Astrocyte (in vitro differentiated cells and primary cell): ENCODE measurements around the gene ABHD12.

ENCODE experiments used
- EZH2 ChIP-seq: IDR thresholded peaks from 2 replicates; pipeline ENCODE4 v1.6.1; 2012; ENCODE audit warnings: mild to moderate bottlenecking, low read length, inconsistent platforms; ENCODE audit not compliant: insufficient read depth
- TF ChIP-seq, protein P1 (sequence below): IDR thresholded peaks from 2 replicates; pipeline ENCODE4 v1.5.1; 2011; ENCODE audit warnings: low read depth, mild to moderate bottlenecking, inconsistent platforms, low read length, moderate library complexity; ENCODE audit not compliant: insufficient read depth

DNA sequence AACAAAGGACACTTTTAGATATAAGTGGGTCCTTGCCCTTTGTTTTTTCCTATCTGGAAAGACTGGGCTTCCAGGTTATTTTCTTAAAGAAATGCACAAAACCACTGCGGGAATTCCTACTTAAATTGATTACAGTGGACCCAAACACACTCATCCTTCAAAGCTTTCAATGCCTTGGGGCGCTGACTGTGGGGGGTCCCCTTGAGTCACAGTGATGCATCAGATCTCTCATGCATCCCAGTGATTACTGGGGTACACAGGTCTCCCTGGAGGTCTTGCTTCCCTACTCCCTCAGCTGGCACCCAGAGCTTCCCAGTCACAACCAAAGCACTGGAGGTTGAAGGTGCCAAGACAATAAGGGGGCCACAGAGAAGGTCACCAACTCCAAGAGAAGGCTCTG, 20.7 kb downstream of the ABHD12 start:
- TF ChIP-seq, protein P1, sequence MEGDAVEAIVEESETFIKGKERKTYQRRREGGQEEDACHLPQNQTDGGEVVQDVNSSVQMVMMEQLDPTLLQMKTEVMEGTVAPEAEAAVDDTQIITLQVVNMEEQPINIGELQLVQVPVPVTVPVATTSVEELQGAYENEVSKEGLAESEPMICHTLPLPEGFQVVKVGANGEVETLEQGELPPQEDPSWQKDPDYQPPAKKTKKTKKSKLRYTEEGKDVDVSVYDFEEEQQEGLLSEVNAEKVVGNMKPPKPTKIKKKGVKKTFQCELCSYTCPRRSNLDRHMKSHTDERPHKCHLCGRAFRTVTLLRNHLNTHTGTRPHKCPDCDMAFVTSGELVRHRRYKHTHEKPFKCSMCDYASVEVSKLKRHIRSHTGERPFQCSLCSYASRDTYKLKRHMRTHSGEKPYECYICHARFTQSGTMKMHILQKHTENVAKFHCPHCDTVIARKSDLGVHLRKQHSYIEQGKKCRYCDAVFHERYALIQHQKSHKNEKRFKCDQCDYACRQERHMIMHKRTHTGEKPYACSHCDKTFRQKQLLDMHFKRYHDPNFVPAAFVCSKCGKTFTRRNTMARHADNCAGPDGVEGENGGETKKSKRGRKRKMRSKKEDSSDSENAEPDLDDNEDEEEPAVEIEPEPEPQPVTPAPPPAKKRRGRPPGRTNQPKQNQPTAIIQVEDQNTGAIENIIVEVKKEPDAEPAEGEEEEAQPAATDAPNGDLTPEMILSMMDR = no peak
- no peak for TF ChIP-seq EZH2
